ENCODE data around the gene RALGPS1.

- TF ChIP-seq POLR2A (IDR thresholded peaks at IDR 0.05) (no peak), CTCF (IDR thresholded peaks at IDR 0.05) (no peak)
Observed at GRCh38 chr9:127163409-127163808, 248.8 kb downstream of the RALGPS1 start.
